Gastroesophageal sphincter (tissue), 4 donors: Measurements from ENCODE around the gene C12orf60. TPM values are rescaled to one million over a fixed set of nuclear protein-coding genes. Genes with fewer than 3 reads are reported as not detected.

Source experiments
- ATAC-seq: fragments of 150-250 bp; one replicate; pipeline ENCODE4 v1.9.1; 2016; ENCODE audit warnings: mild to moderate bottlenecking, moderate library complexity
- H3K27ac ChIP-seq, 4 donors: fragments of 200-600 bp; sonication (generic) in 3 of 4; 1 replicate in 3 of 4; 2 replicates in 1 of 4; pipeline ENCODE4 v1.5.1; 2016 to 2019
- H3K27me3 ChIP-seq: fragments of 200-600 bp; sonication (generic); one replicate; pipeline ENCODE4 v1.5.1; 2019
- H3K36me3 ChIP-seq, 2 donors: fragments of 200-600 bp; sonication (generic); one replicate each; pipeline ENCODE4 v1.5.1; 2019; ENCODE audit warnings: control low read depth in 1 of 2
- H3K4me1 ChIP-seq, 3 donors: fragments of 200-600 bp; sonication (generic); 1 replicate in 2 of 3; 2 replicates in 1 of 3; pipeline ENCODE4 v1.5.1; 2016 to 2019; ENCODE audit warnings: control low read depth in 2 of 3
- H3K4me3 ChIP-seq, 2 donors: fragments of 200-600 bp; sonication (generic); one replicate each; pipeline ENCODE4 v1.5.1; 2019; ENCODE audit warnings: mild to moderate bottlenecking in 1 of 2, moderate library complexity in 1 of 2
- H3K9me3 ChIP-seq, 3 donors: fragments of 200-600 bp; sonication (generic); one replicate each; pipeline ENCODE4 v1.5.1; 2017 to 2019; ENCODE audit warnings: control low read depth in 2 of 3
- CTCF ChIP-seq, 4 experiments: fragments of 200-600 bp in 2 of 4; fragments of 450-650 bp in 2 of 4; sonication (generic) in 1 of 4; IDR thresholded peaks; one replicate each; pipeline ENCODE4 v1.5.1; 2017 to 2019; ENCODE audit warnings: antibody characterized with exemption in 4 of 4, mild to moderate bottlenecking in 2 of 4, moderate library complexity in 2 of 4
- EP300 ChIP-seq: sonication (generic); formaldehyde crosslinking; IDR thresholded peaks from one replicate; pipeline ENCODE4 v1.6.1; 2017; ENCODE audit warnings: antibody characterized with exemption, mild to moderate bottlenecking
- POLR2A ChIP-seq, 2 donors: fragments of 450-650 bp; IDR thresholded peaks; one replicate each; pipeline ENCODE4 v1.6.1; 2017; ENCODE audit warnings: antibody characterized with exemption in 2 of 2, mild to moderate bottlenecking in 2 of 2, moderate library complexity in 1 of 2
- POLR2AphosphoS5 ChIP-seq: sonication (generic); formaldehyde crosslinking; IDR thresholded peaks from one replicate; pipeline ENCODE4 v1.6.1; 2017; ENCODE audit warnings: antibody characterized with exemption
- WGBS, 2 donors: methylation state at CpG; one replicate each; pipeline ENCODE4 v1.1.5; 2018; ENCODE audit warnings: low coverage in 1 of 2; 5-methylcytosine and 5-hydroxymethylcytosine counted together
- total RNA-seq, 4 donors: library from RNA; depleted of rRNA; stranded (reverse); fragments of >200 nt; gene quantifications; one replicate each; pipeline ENCODE4 v1.1.0, GENCODE V29; 2016

Gene C12orf60
- total RNA-seq, 4 donors from 2014 or later: 0.40 to 1.5 (median 1.0) TPM

GRCh38 chr12:14846042-14846587 lies 42.6 kb downstream of the C12orf60 start:
- ATAC-seq: no peak
- Histone ChIP-seq H3K4me1 (peaks cover 6 to 61% (median 21%) of the 10 kb centered on the region in 3 donors), H3K27me3 (no peaks in the 10 kb centered on the region), H3K9me3 (no peaks in the 10 kb centered on the region), H3K36me3 (no peaks in the 10 kb centered on the region), H3K4me3 (no peak overlapping the region), H3K27ac (peak overlapping the region; percentile 12 to 36 (median 23))
- WGBS, 2 donors: 31 to 42% methylated on average over 2 to 3 of the region's 3 CpGs
- TF ChIP-seq CTCF (IDR thresholded peaks at IDR 0.05) (no peak), POLR2AphosphoS5 (no peak), EP300 (no peak), POLR2A (IDR thresholded peaks at IDR 0.05) (no peak)

- Histone ChIP-seq H3K9me3 (no peaks in the 10 kb centered on the region), H3K27me3 (no peaks in the 10 kb centered on the region), H3K27ac (peak overlapping the region in 3 of 4 donors; percentile 12 to 36 (median 24)), H3K4me1 (peaks cover 0 to 52% (median 15%) of the 10 kb centered on the region in 3 donors), H3K36me3 (no peaks in the 10 kb centered on the region), H3K4me3 (no peak overlapping the region)
- 56 to 67% methylated on average over 4 of the region's 4 CpGs for WGBS, 2 donors
- TF ChIP-seq POLR2AphosphoS5 (no peak), CTCF (IDR thresholded peaks at IDR 0.05) (no peak), POLR2A (IDR thresholded peaks at IDR 0.05) (no peak), EP300 (no peak)
- ATAC-seq: no peak
Measured at GRCh38 chr12:14846876-14847580, 43.6 kb downstream of the C12orf60 start.

- no peaks in the 10 kb centered on the region for H3K27me3 ChIP-seq
- no peaks in the 10 kb centered on the region for H3K36me3 ChIP-seq
- peaks cover 0 to 36% (median 11%) of the 10 kb centered on the region in 3 donors for H3K4me1 ChIP-seq
- TF ChIP-seq CTCF (IDR thresholded peaks at IDR 0.05) (no peak), POLR2AphosphoS5 (peak; percentile 40)
- peak overlapping the region in 3 of 4 donors; percentile 25 to 37 (median 27) for H3K27ac ChIP-seq
- H3K4me3 ChIP-seq: no peak overlapping the region
- WGBS, 2 donors: 35 to 40% methylated on average over 2 of the region's 2 CpGs
- peak; percentile 62 for ATAC-seq
- H3K9me3 ChIP-seq: no peaks in the 10 kb centered on the region
Measured at GRCh38 chr12:14849661-14850060, 46.2 kb downstream of the C12orf60 start.

- peaks cover 0 to 22% (median 4%) of the 10 kb centered on the region in 3 donors for H3K4me1 ChIP-seq
Measured at GRCh38 chr12:14850929-14851663, 47.6 kb downstream of the C12orf60 start.

GRCh38 chr12:14852880-14853279 lies 49.4 kb downstream of the C12orf60 start:
- TF ChIP-seq CTCF (IDR thresholded peaks at IDR 0.05) (no peak), EP300 (no peak), POLR2A (IDR thresholded peaks at IDR 0.05) (no peak), POLR2AphosphoS5 (no peak)
- H3K4me1 ChIP-seq: peaks cover 0 to 7% (median 0%) of the 10 kb centered on the region in 3 donors
- H3K36me3 ChIP-seq: no peaks in the 10 kb centered on the region
- H3K27ac ChIP-seq: no peak overlapping the region
- no peak for ATAC-seq
- no peaks in the 10 kb centered on the region for H3K9me3 ChIP-seq
- no peaks in the 10 kb centered on the region for H3K27me3 ChIP-seq
- no peak overlapping the region for H3K4me3 ChIP-seq

More at GRCh38 chr12:14850929-14851663, 47.6 kb downstream of the C12orf60 start:
- 0 to 80% methylated on average over 1 of the region's 1 CpG for WGBS, 2 donors
- H3K4me3 ChIP-seq: no peak overlapping the region
- H3K9me3 ChIP-seq: no peaks in the 10 kb centered on the region
- no peaks in the 10 kb centered on the region for H3K27me3 ChIP-seq
- ATAC-seq: no peak
- TF ChIP-seq EP300 (no peak), POLR2AphosphoS5 (no peak), POLR2A (IDR thresholded peaks at IDR 0.05) (no peak)
- H3K27ac ChIP-seq: no peak overlapping the region
- no peaks in the 10 kb centered on the region for H3K36me3 ChIP-seq
